ENCODE measurements around the gene SLC8A1. TPM values are rescaled to one million over a fixed set of nuclear protein-coding genes. Genes with fewer than 3 reads are reported as not detected.

Gene SLC8A1
- polyA plus RNA-seq, 3 donors: 16.9 to 18.2 (median 18.0) TPM

DNA sequence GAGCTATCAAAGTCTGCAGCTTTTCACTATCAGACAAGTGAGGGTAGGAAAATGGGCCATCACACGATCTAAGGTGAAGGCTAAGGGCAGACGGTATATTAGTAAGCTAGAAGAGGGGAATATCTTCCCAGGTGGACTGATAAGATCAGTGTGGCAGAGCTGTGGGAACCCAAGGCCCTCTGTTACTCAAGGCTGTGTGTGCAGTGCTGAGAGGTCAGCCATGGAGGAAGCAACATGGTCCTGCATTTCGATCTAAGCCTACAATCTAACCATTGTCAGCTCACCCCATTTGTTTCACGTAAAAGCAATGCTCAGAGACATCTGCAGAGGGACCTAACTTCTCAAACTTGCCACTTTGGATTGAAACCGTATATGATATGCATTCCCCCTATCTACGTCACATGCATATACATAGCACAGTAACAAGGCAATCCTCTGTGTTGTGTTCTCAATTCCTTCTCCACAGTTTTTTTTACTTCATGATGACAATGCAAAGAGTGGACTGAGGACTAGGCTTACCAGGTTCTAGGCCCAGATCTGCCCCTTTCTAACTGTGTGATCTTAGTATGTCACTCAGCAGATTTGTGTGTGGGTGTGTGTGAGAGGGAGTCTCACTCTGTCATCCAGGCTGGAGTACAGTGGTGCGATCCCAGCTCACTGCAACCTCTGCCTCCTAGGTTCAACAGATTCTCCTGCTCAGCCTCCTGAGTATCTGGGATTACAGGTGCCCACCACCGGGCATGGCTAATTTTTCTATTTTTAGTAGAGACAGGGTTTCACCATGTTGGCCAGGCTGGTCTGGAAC lies 45.2 kb downstream of the SLC8A1 start:
- Histone ChIP-seq H3K27me3 (ENCODE audit: control insufficient read depth in 2 of 2, insufficient read depth in 2 of 2, low read length in 2 of 2) (no peaks in the 10 kb centered on the region), H3K9ac (ENCODE audit: insufficient read depth, low read length, poor library complexity, severe bottlenecking) (no peak overlapping the region), H3K36me3 (replicated peaks in 1 of 2; ENCODE audit: control insufficient read depth in 1 of 2, insufficient read depth in 2 of 2, low read length in 2 of 2) (peaks cover 2 to 5% of the 10 kb centered on the region in 2 donors), H3K4me3 (replicated peaks in 1 of 3; ENCODE audit: low read depth in 2 of 3, low read length in 3 of 3) (no peak overlapping the region), H3K27ac (ENCODE audit: low read depth in 1 of 2, low read length in 2 of 2) (no peak overlapping the region), H3K9me3 (replicated peaks in 1 of 2; ENCODE audit: control insufficient read depth in 1 of 2, insufficient read depth in 1 of 2, low read length in 2 of 2) (no peaks in the 10 kb centered on the region), H3K4me1 (ENCODE audit: control insufficient read depth in 1 of 2, insufficient read depth in 2 of 2, low read length in 2 of 2) (no peaks in the 10 kb centered on the region), H3K4me2 (replicated peaks; ENCODE audit: extremely low read depth, low read length, poor library complexity, severe bottlenecking) (no peak overlapping the region), H3K79me2 (ENCODE audit: insufficient read depth, low read length) (peaks cover 81% of the 10 kb centered on the region), H4K20me1 (ENCODE audit: insufficient read depth, low read length) (peaks cover 96% of the 10 kb centered on the region), H2AFZ (ENCODE audit: insufficient read depth, low read depth, low read length, poor library complexity, severe bottlenecking) (no peak overlapping the region)
- peaks cover 0 to 1% (median 0%) of the 10 kb centered on the region in 3 donors for H3K27me3 Mint-ChIP-seq (ENCODE audit: low read depth in 3 of 3)
- WGBS (ENCODE audit: insufficient coverage): 97% methylated on average over 6 of the region's 8 CpGs
- intact Hi-C loops (cut with micrococcal nuclease): no loop called here
- no peak for TF ChIP-seq CTCF (IDR thresholded peaks at IDR 0.05)
- peaks cover 20 to 27% of the 10 kb centered on the region in 2 donors for H3K36me3 Mint-ChIP-seq
- peaks cover 10% of the 10 kb centered on the region for H3K4me1 Mint-ChIP-seq
- peak overlapping the region in 3 of 7 donors; percentile 1 to 48 (median 11) for H3K27ac Mint-ChIP-seq
- H3K4me3 Mint-ChIP-seq: no peak overlapping the region
- peaks cover 0 to 3% (median 0%) of the 10 kb centered on the region in 7 donors for H3K9me3 Mint-ChIP-seq
- no peak for DNase-seq

- H2AFZ ChIP-seq (ENCODE audit: insufficient read depth, low read depth, low read length, poor library complexity, severe bottlenecking): no peak overlapping the region
- no peak overlapping the region for H3K4me3 Mint-ChIP-seq
- peaks cover 0 to 3% (median 0%) of the 10 kb centered on the region in 7 donors for H3K9me3 Mint-ChIP-seq
- DNase-seq: no peak
- no CpG with 5 or more reads among the region's 3 CpGs for WGBS (ENCODE audit: insufficient coverage)
- no peak overlapping the region for H3K27ac ChIP-seq (ENCODE audit: low read depth in 1 of 2, low read length in 2 of 2)
- H3K27me3 ChIP-seq (ENCODE audit: control insufficient read depth in 2 of 2, insufficient read depth in 2 of 2, low read length in 2 of 2): no peaks in the 10 kb centered on the region
- H3K9me3 ChIP-seq (replicated peaks in 1 of 2; ENCODE audit: control insufficient read depth in 1 of 2, insufficient read depth in 1 of 2, low read length in 2 of 2): no peaks in the 10 kb centered on the region
- peaks cover 97% of the 10 kb centered on the region for H4K20me1 ChIP-seq (ENCODE audit: insufficient read depth, low read length)
- H3K4me2 ChIP-seq (replicated peaks; ENCODE audit: extremely low read depth, low read length, poor library complexity, severe bottlenecking): no peak overlapping the region
- peaks cover 0 to 1% (median 0%) of the 10 kb centered on the region in 3 donors for H3K27me3 Mint-ChIP-seq (ENCODE audit: low read depth in 3 of 3)
- intact Hi-C loops (cut with micrococcal nuclease): no loop called here
- H3K4me1 Mint-ChIP-seq: peaks cover 13% of the 10 kb centered on the region
- H3K27ac Mint-ChIP-seq: no peak overlapping the region
- H3K79me2 ChIP-seq (ENCODE audit: insufficient read depth, low read length): peaks cover 85% of the 10 kb centered on the region
- H3K4me3 ChIP-seq (replicated peaks in 1 of 3; ENCODE audit: low read depth in 2 of 3, low read length in 3 of 3): no peak overlapping the region
- H3K9ac ChIP-seq (ENCODE audit: insufficient read depth, low read length, poor library complexity, severe bottlenecking): no peak overlapping the region
- H3K36me3 ChIP-seq (replicated peaks in 1 of 2; ENCODE audit: control insufficient read depth in 1 of 2, insufficient read depth in 2 of 2, low read length in 2 of 2): peaks cover 2 to 5% of the 10 kb centered on the region in 2 donors
- TF ChIP-seq CTCF (IDR thresholded peaks at IDR 0.05): no peak
- H3K36me3 Mint-ChIP-seq: peaks cover 24 to 27% of the 10 kb centered on the region in 2 donors
- no peaks in the 10 kb centered on the region for H3K4me1 ChIP-seq (ENCODE audit: control insufficient read depth in 1 of 2, insufficient read depth in 2 of 2, low read length in 2 of 2)
These were observed 46.4 kb downstream of the SLC8A1 start for GRCh38 chr2:40405465-40405864.

Data from CD14-positive monocyte (primary cell).